HCT116 (cell line): Measurements from ENCODE around the gene TUBB6. TPM values are rescaled to one million over a fixed set of nuclear protein-coding genes. Genes with fewer than 3 reads are reported as not detected.

ENCODE experiments used
- ATAC-seq: fragments of 200-7000 bp; cut with Tn5 transposase; 2 replicates; pipeline ENCODE4 v1.9.1; 2020; ENCODE audit warnings: mild to moderate bottlenecking, moderate library complexity
- BruUV-seq: library from RNA; stranded (reverse); fragments of 400-500 nt; replicated peaks from 2 replicates; lab custom pipeline; 2021; lab: Mats Ljungman, UMichigan
- CTCF ChIA-PET: fragments of 300-600 bp; sonication (Branson Sonifier 250); formaldehyde crosslinking; loops from one replicate; lab custom pipeline; 2021; ENCODE audit warnings: antibody characterized with exemption; lab: Charles Lee
- POLR2A ChIA-PET: fragments of 300-600, 350-600 bp; sonication (Branson Sonifier 250); formaldehyde crosslinking; loops from one replicate; lab custom pipeline; 2021; ENCODE audit warnings: antibody characterized with exemption; lab: Charles Lee
- RAD21 ChIA-PET, 2 experiments: fragments of 300-600 bp; sonication (Branson Sonifier 250); formaldehyde crosslinking; loops; one replicate each; lab custom pipeline; 2023; ENCODE audit warnings: low total read pairs in 2 of 2; ENCODE audit not compliant: uncharacterized antibody in 2 of 2, unreplicated experiment in 2 of 2, low non-redundant PET in 1 of 2; lab: Charles Lee
- DNase-seq: peaks from one replicate; pipeline ENCODE4 v3.0.0-alpha.2; 2010; ENCODE audit warnings: low read depth, low spot score
- H2AFZ ChIP-seq: fragments of 200-600 bp; shearing (Covaris generic), sonication (generic); 2 replicates; pipeline ENCODE4 v1.6.1; 2017; ENCODE audit warnings: low read depth, mixed run types, mixed read lengths, antibody characterized with exemption, low read length; ENCODE audit not compliant: poor library complexity, severe bottlenecking
- H3K27ac ChIP-seq: 2 replicates; pipeline ENCODE4 v1.5.1; 2012; ENCODE audit warnings: low read depth, low read length
- H3K27me3 ChIP-seq: fragments of 200-600 bp; sonication (generic); 2 replicates; pipeline ENCODE4 v1.6.1; 2016; ENCODE audit warnings: mixed run types, low read length, mixed read lengths; ENCODE audit not compliant: insufficient read depth
- H3K36me3 ChIP-seq, 2 experiments: fragments of 200-500 bp in 1 of 2; fragments of 200-600 bp in 1 of 2; sonication (Bioruptor generic) in 1 of 2; sonication (generic) in 1 of 2; 2 replicates each; pipeline versions ENCODE4 v1.5.1 to v1.6.1; 2014 to 2016; ENCODE audit warnings: low read length in 2 of 2, inconsistent platforms in 1 of 2, mixed read lengths in 1 of 2, mixed run types in 1 of 2; ENCODE audit not compliant: insufficient read depth in 2 of 2, control insufficient read depth in 1 of 2
- H3K4me1 ChIP-seq, 2 experiments: fragments of 200-600 bp in 1 of 2; sonication (generic) in 1 of 2; 2 replicates each; pipeline versions ENCODE4 v1.5.1 to v1.6.1; 2012 to 2017; ENCODE audit warnings: low read length in 2 of 2, inconsistent platforms in 1 of 2, mild to moderate bottlenecking in 1 of 2, mixed read lengths in 1 of 2, mixed run types in 1 of 2, moderate library complexity in 1 of 2; ENCODE audit not compliant: insufficient read depth in 2 of 2, control insufficient read depth in 1 of 2
- H3K4me2 ChIP-seq: fragments of 200-600 bp; sonication (generic); 2 replicates; pipeline ENCODE4 v1.6.1; 2017; ENCODE audit warnings: mixed run types, low read length, mixed read lengths
- H3K4me3 ChIP-seq, 2 experiments: fragments of 200-600 bp in 1 of 2; sonication (generic) in 1 of 2; replicated peaks in 1 of 2; 2 replicates each; pipeline ENCODE4 v1.5.1; 2011 to 2016; ENCODE audit warnings: low read length in 2 of 2, control low read depth in 1 of 2, low read depth in 1 of 2, mild to moderate bottlenecking in 1 of 2, mixed read lengths in 1 of 2, mixed run types in 1 of 2
- H3K79me2 ChIP-seq: fragments of 200-600 bp; sonication (generic); 2 replicates; pipeline ENCODE4 v1.6.1; 2017; ENCODE audit warnings: mild to moderate bottlenecking, mixed run types, low read length, moderate library complexity, mixed read lengths; ENCODE audit not compliant: insufficient read depth
- H3K9ac ChIP-seq: fragments of 200-600 bp; sonication (generic); 2 replicates; pipeline ENCODE4 v1.6.1; 2016; ENCODE audit warnings: low read length, mixed read lengths
- H3K9me2 ChIP-seq: fragments of 200-600 bp; sonication (generic), shearing (Covaris generic); 2 replicates; pipeline ENCODE4 v1.6.1; 2017; ENCODE audit warnings: mixed run types, mild to moderate bottlenecking, moderate library complexity; ENCODE audit not compliant: insufficient read depth
- H3K9me3 ChIP-seq, 2 experiments: fragments of 200-500 bp in 1 of 2; fragments of 200-600 bp in 1 of 2; sonication (Bioruptor generic) in 1 of 2; sonication (generic) in 1 of 2; 2 replicates each; pipeline ENCODE4 v1.6.1; 2014 to 2017; ENCODE audit warnings: low read length in 2 of 2, mixed read lengths in 2 of 2, inconsistent platforms in 1 of 2, low read depth in 1 of 2, mild to moderate bottlenecking in 1 of 2, mixed run types in 1 of 2, moderate library complexity in 1 of 2; ENCODE audit not compliant: control insufficient read depth in 1 of 2, insufficient read depth in 1 of 2
- H4K20me1 ChIP-seq: fragments of 200-600 bp; sonication (generic), shearing (Covaris generic); 2 replicates; pipeline ENCODE4 v1.6.1; 2017; ENCODE audit warnings: mixed run types, mild to moderate bottlenecking, moderate library complexity; ENCODE audit not compliant: insufficient read depth
- ATF3 ChIP-seq: IDR thresholded peaks from 2 replicates; pipeline ENCODE4 v1.6.1; 2012
- CBX3 ChIP-seq: IDR thresholded peaks from 2 replicates; pipeline ENCODE4 v1.6.1; 2012; ENCODE audit warnings: low read depth
- CEBPB ChIP-seq: IDR thresholded peaks from 2 replicates; pipeline ENCODE4 v1.6.1; 2012; ENCODE audit warnings: low read depth
- CTCF ChIP-seq, 3 experiments: fragments of 200-600 bp in 1 of 3; sonication (generic) in 1 of 3; IDR thresholded peaks in 2 of 3; conservative IDR thresholded peaks in 1 of 3; 2 replicates each; pipeline ENCODE4 v1.5.1; 2012 to 2017; ENCODE audit warnings: low read depth in 2 of 3, low read length in 2 of 3, antibody characterized with exemption in 1 of 3, borderline replicate concordance in 1 of 3, control low read depth in 1 of 3, mild to moderate bottlenecking in 1 of 3, mixed read lengths in 1 of 3, mixed run types in 1 of 3, moderate library complexity in 1 of 3; ENCODE audit not compliant: insufficient read depth in 1 of 3
- EGR1 ChIP-seq: IDR thresholded peaks from 2 replicates; pipeline ENCODE4 v1.6.1; 2012; ENCODE audit warnings: low read depth
- ELF1 ChIP-seq: IDR thresholded peaks from 2 replicates; pipeline ENCODE4 v1.6.1; 2012; ENCODE audit warnings: low read depth, borderline replicate concordance
- EZH2 ChIP-seq: fragments of 200-600 bp; sonication (generic); IDR thresholded peaks from 2 replicates; pipeline ENCODE4 v1.6.1; 2017; ENCODE audit warnings: antibody characterized with exemption, mixed run types
- EZH2phosphoT487 ChIP-seq: fragments of 200-600 bp; IDR thresholded peaks from 2 replicates; pipeline ENCODE4 v1.6.1; 2018; ENCODE audit warnings: antibody characterized with exemption, borderline replicate concordance
- FOSL1 ChIP-seq: IDR thresholded peaks from 2 replicates; pipeline ENCODE4 v1.6.1; 2012; ENCODE audit warnings: low read depth
- JUND ChIP-seq: IDR thresholded peaks from 2 replicates; pipeline ENCODE4 v1.6.1; 2012
- POLR2AphosphoS5 ChIP-seq: IDR thresholded peaks from 2 replicates; pipeline ENCODE4 v1.6.1; 2011; ENCODE audit warnings: mild to moderate bottlenecking, low read depth, low read length, moderate library complexity
- RAD21 ChIP-seq: IDR thresholded peaks from 2 replicates; pipeline ENCODE4 v1.6.1; 2012; ENCODE audit warnings: low read depth, mild to moderate bottlenecking
- REST ChIP-seq: IDR thresholded peaks from 2 replicates; pipeline ENCODE4 v1.6.1; 2012; ENCODE audit warnings: low read depth
- SIN3A ChIP-seq: IDR thresholded peaks from 2 replicates; pipeline ENCODE4 v1.6.1; 2012; ENCODE audit warnings: low read depth
- SP1 ChIP-seq: IDR thresholded peaks from 2 replicates; pipeline ENCODE4 v1.6.1; 2012; ENCODE audit warnings: low read depth
- SRF ChIP-seq: IDR thresholded peaks from 2 replicates; pipeline ENCODE4 v1.6.1; 2012; ENCODE audit warnings: low read depth
- TCF7L2 ChIP-seq: IDR thresholded peaks from 2 replicates; pipeline ENCODE4 v1.7.0; 2011; ENCODE audit warnings: borderline replicate concordance, inconsistent platforms; ENCODE audit not compliant: insufficient read depth, insufficient read length; ENCODE audit errors: extremely low read depth
- ZBTB33 ChIP-seq: IDR thresholded peaks from 2 replicates; pipeline ENCODE4 v1.6.1; 2011; ENCODE audit warnings: mild to moderate bottlenecking, low read length, moderate library complexity; ENCODE audit not compliant: insufficient replicate concordance; ENCODE audit errors: extremely low read depth
- ZFX ChIP-seq: fragments of 450-650 bp; IDR thresholded peaks from 2 replicates; pipeline ENCODE4 v1.6.1; 2017
- ZNF274 ChIP-seq: fragments of 200-500 bp; sonication (Bioruptor generic); IDR thresholded peaks from 2 replicates; pipeline ENCODE4 v1.6.1; 2014; ENCODE audit warnings: mild to moderate bottlenecking, low read depth, low read length, inconsistent platforms
- intact Hi-C: fragments of 100-400 bp; cut with micrococcal nuclease; formaldehyde crosslinking; loops from 2 replicates; pipeline ENCODE4 v1.10.0; 2022
- total RNA-seq: library from RNA; stranded (reverse); gene quantifications from one replicate; pipeline ENCODE4 v1.2.1, GENCODE V29; 2021; ENCODE audit not compliant: unreplicated experiment

TUBB6 gene
- total RNA-seq, 1 experiment from 2014 or later, result 87.4 TPM

GRCh38 chr18:12293831-12294230 is 14.2 kb upstream of the TUBB6 start:
- no TSS peak for BruUV-seq
- no peak overlapping the region for H3K4me3 ChIP-seq
- H3K4me1 ChIP-seq, result peaks cover 1 to 17% of the 10 kb centered on the region in 2 experiments
- TF ChIP-seq ZNF274 (no peak), TCF7L2 (no peak), SP1 (no peak), ATF3 (no peak), REST (no peak), POLR2AphosphoS5 (no peak), CBX3 (no peak), CEBPB (no peak), CTCF (IDR thresholded peaks at IDR 0.05 in 2 of 3, conservative IDR thresholded peaks at IDR 0.05 in 1 of 3; ENCODE audit: borderline replicate concordance in 1 of 3, insufficient read depth in 1 of 3, low read depth in 2 of 3, low read length in 2 of 3) (no peak), JUND (no peak), ZFX (no peak), FOSL1 (no peak), EZH2 (no peak), ZBTB33 (no peak), RAD21 (no peak), SRF (no peak), SIN3A (no peak), EGR1 (no peak), ELF1 (no peak), EZH2phosphoT487 (no peak)
- no peak overlapping the region for H2AFZ ChIP-seq
- no peak overlapping the region for H3K9ac ChIP-seq
- RAD21 ChIA-PET, result no interaction called here
- no peak overlapping the region for H3K27ac ChIP-seq
- DNase-seq, result no peak
- no peaks in the 10 kb centered on the region for H3K36me3 ChIP-seq
- CTCF ChIA-PET, result no interaction called here
- intact Hi-C loops, result no loop called here
- no peak overlapping the region for H3K4me2 ChIP-seq
- ATAC-seq, result no peak
- POLR2A ChIA-PET, result no interaction called here
- no peaks in the 10 kb centered on the region for H4K20me1 ChIP-seq
- no peaks in the 10 kb centered on the region for H3K79me2 ChIP-seq
- H3K9me2 ChIP-seq, result no peaks in the 10 kb centered on the region
- H3K27me3 ChIP-seq, result no peaks in the 10 kb centered on the region
- H3K9me3 ChIP-seq, result no peaks in the 10 kb centered on the region
